GM19324 (cell line): ENCODE results near the gene ISLR2.
"Not testable (repeated sequence)": the region's sequence is repeated elsewhere in the genome, so short reads cannot be mapped to it uniquely, and the experiment has no call there.

Experiments
- ATAC-seq: cut with Tn5 transposase; IDR thresholded peaks from one replicate; pipeline ENCODE4 v1.9.1; 2021; ENCODE audit warnings: mild to moderate bottlenecking, moderate library complexity; ENCODE audit not compliant: unreplicated experiment, low FRiP score

ISLR2 gene

GRCh38 chr15:74130155-74130848 is at the start of gene ISLR2:
Gene ISLR2, plus strand, starts transcription at chr15:74130586. Its CDS starts 2,169 bp downstream, at chr15:74132755.
- no peak for ATAC-seq

- ATAC-seq = not testable (repeated sequence)
Measured at GRCh38 chr15:74082450-74082849, 47.9 kb upstream of the ISLR2 start, which contains the start of gene GOLGA6A. Gene GOLGA6A, minus strand, starts transcription at chr15:74082550. Its CDS starts 41 bp downstream, at chr15:74082509.

GRCh38 chr15:74094567-74094966 is 35.8 kb upstream of the ISLR2 start:
- not testable (repeated sequence) for ATAC-seq

- ATAC-seq = not testable (repeated sequence)
Measured at GRCh38 chr15:74095610-74096009, 34.8 kb upstream of the ISLR2 start.

- ATAC-seq = not testable (repeated sequence)
Measured at GRCh38 chr15:74096753-74097474, 33.5 kb upstream of the ISLR2 start.

GRCh38 chr15:74099963-74100733 is 30.2 kb upstream of the ISLR2 start:
- peak; percentile 84 for ATAC-seq

GRCh38 chr15:74108111-74108510 is 22.3 kb upstream of the ISLR2 start:
- no peak for ATAC-seq

- not testable (repeated sequence) for ATAC-seq
Measured at GRCh38 chr15:74108611-74109010, 21.8 kb upstream of the ISLR2 start.

GRCh38 chr15:74109713-74110112 is 20.7 kb upstream of the ISLR2 start:
- no peak for ATAC-seq

GRCh38 chr15:74120426-74120825 is 10.0 kb upstream of the ISLR2 start:
- ATAC-seq = no peak

- ATAC-seq = no peak
Measured at GRCh38 chr15:74121039-74121438, 9.3 kb upstream of the ISLR2 start.

- no peak for ATAC-seq
Measured at GRCh38 chr15:74121858-74122257, 8.5 kb upstream of the ISLR2 start.

GRCh38 chr15:74122403-74123130 is 7.8 kb upstream of the ISLR2 start:
- ATAC-seq = no peak

- no peak for ATAC-seq
Measured at GRCh38 chr15:74123131-74123429, 7.3 kb upstream of the ISLR2 start.

GRCh38 chr15:74123658-74124057 is 6.7 kb upstream of the ISLR2 start:
- ATAC-seq = no peak

GRCh38 chr15:74124196-74124595 is 6.2 kb upstream of the ISLR2 start:
- no peak for ATAC-seq

GRCh38 chr15:74124759-74125158 is 5.6 kb upstream of the ISLR2 start:
- no peak for ATAC-seq

- no peak for ATAC-seq
Measured at GRCh38 chr15:74127255-74127953, 3.0 kb upstream of the ISLR2 start.

GRCh38 chr15:74127954-74128784 is 2.2 kb upstream of the ISLR2 start:
- ATAC-seq = no peak
